ENCODE measurements around the gene ATG5. TPM values are rescaled to one million over a fixed set of nuclear protein-coding genes. Genes with fewer than 3 reads are reported as not detected.

ATG5 gene
- total and polyA plus RNA-seq, 9 of the 15 experiments (the other 6 are each of a cell fraction or from before 2014, with no cell fraction given), result 29.0 to 80.0 (median 53.2) TPM

GRCh38 chr6:106325336-106326178, at the start of gene ATG5 (continued):
- TF ChIP-seq ZBTB40 (IDR thresholded peaks at IDR 0.05) (peak; percentile 95), ZBTB40 (CRISPR knock-in tag; IDR thresholded peaks at IDR 0.05) (no peak), BRCA1 (IDR thresholded peaks at IDR 0.05) (no peak), BRCA1 (CRISPR knock-in tag; IDR thresholded peaks at IDR 0.05) (no peak), ZEB2 (IDR thresholded peaks at IDR 0.05) (peak; percentile 94), ELF2 (CRISPR knock-in tag; IDR thresholded peaks at IDR 0.05) (peak; percentile 91), NR1H2 (CRISPR knock-in tag; IDR thresholded peaks at IDR 0.05) (no peak), PKNOX1 (IDR thresholded peaks at IDR 0.05) (peak; percentile 26; the same call in 1 of the 2 replicates), ARID4B (CRISPR knock-in tag; IDR thresholded peaks at IDR 0.05) (peak; percentile 73), TOE1 (IDR thresholded peaks at IDR 0.05; ENCODE audit: borderline replicate concordance) (peak; percentile 92; the same call in 1 of the 2 replicates), TOE1 (CRISPR knock-in tag; IDR thresholded peaks at IDR 0.05; ENCODE audit: borderline replicate concordance, low read depth) (no peak), FOXJ3 (CRISPR knock-in tag; IDR thresholded peaks at IDR 0.05) (no peak)
- TF ChIP-seq, protein P1, sequence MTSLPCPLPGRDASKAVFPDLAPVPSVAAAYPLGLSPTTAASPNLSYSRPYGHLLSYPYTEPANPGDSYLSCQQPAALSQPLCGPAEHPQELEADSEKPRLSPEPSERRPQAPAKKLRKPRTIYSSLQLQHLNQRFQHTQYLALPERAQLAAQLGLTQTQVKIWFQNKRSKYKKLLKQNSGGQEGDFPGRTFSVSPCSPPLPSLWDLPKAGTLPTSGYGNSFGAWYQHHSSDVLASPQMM (CRISPR knock-in tag; IDR thresholded peaks at IDR 0.05), result no peak

Measured in K562 (cell line).